Karpas-422 (cell line): ENCODE results near the gene ITGA11. TPM values are rescaled to one million over a fixed set of nuclear protein-coding genes. Genes with fewer than 3 reads are reported as not detected.

ENCODE experiments used
- DNase-seq: peaks from one replicate; pipeline ENCODE4 v3.0.0-alpha.2; 2015
- H2AFZ ChIP-seq: fragments of 200-600 bp; sonication (generic); 2 replicates; pipeline ENCODE4 v1.6.1; 2014; ENCODE audit warnings: antibody characterized with exemption, low read length, mixed read lengths
- H3K27ac ChIP-seq: fragments of 200-600 bp; sonication (generic); 2 replicates; pipeline ENCODE4 v1.5.1; 2014; ENCODE audit warnings: mild to moderate bottlenecking, low read length, moderate library complexity
- H3K27me3 ChIP-seq: fragments of 200-600 bp; sonication (generic); 2 replicates; pipeline ENCODE4 v1.6.1; 2014; ENCODE audit warnings: low read length, mixed read lengths
- H3K36me3 ChIP-seq: fragments of 200-600 bp; sonication (generic); 2 replicates; pipeline ENCODE4 v1.6.1; 2014; ENCODE audit warnings: low read length, mixed read lengths; ENCODE audit not compliant: insufficient read depth
- H3K4me1 ChIP-seq: fragments of 200-600 bp; sonication (generic); 2 replicates; pipeline ENCODE4 v1.6.1; 2014; ENCODE audit warnings: mild to moderate bottlenecking, low read length, mixed read lengths
- H3K4me2 ChIP-seq: fragments of 200-600 bp; sonication (generic); 2 replicates; pipeline ENCODE4 v1.6.1; 2014; ENCODE audit warnings: low read length, low read depth, mild to moderate bottlenecking; ENCODE audit not compliant: poor library complexity, severe bottlenecking
- H3K4me3 ChIP-seq: fragments of 200-600 bp; sonication (generic); 2 replicates; pipeline ENCODE4 v1.5.1; 2014; ENCODE audit warnings: mild to moderate bottlenecking, antibody characterized with exemption, low read length, mixed read lengths
- H3K79me2 ChIP-seq: fragments of 200-600 bp; sonication (generic); 2 replicates; pipeline ENCODE4 v1.6.1; 2014; ENCODE audit warnings: mild to moderate bottlenecking, low read length, mixed read lengths
- H3K9ac ChIP-seq: fragments of 200-600 bp; sonication (generic); 2 replicates; pipeline ENCODE4 v1.6.0; 2014; ENCODE audit warnings: low read length
- H3K9me2 ChIP-seq: fragments of 200-600 bp; sonication (generic), shearing (Covaris generic); replicated peaks from 2 replicates; pipeline ENCODE4 v1.6.0; 2014; ENCODE audit warnings: mild to moderate bottlenecking, low read length, moderate library complexity; ENCODE audit not compliant: insufficient read depth
- H3K9me3 ChIP-seq: fragments of 300-700, 200-600 bp; sonication (generic); 2 replicates; pipeline ENCODE4 v1.6.1; 2014; ENCODE audit warnings: low read length, mixed read lengths
- H4K20me1 ChIP-seq: fragments of 200-600 bp; sonication (generic); 2 replicates; pipeline ENCODE4 v1.6.1; 2014; ENCODE audit warnings: mild to moderate bottlenecking, antibody characterized with exemption, low read length, low read depth; ENCODE audit not compliant: insufficient read depth
- total RNA-seq: library from RNA; depleted of rRNA; stranded (reverse); fragments of >200 nt; shearing (Covaris generic); gene quantifications from 2 replicates; pipeline ENCODE4 v1.2.3, GENCODE V29; 2014; ENCODE audit warnings: low replicate concordance

ITGA11 gene
- total RNA-seq, 1 experiment from 2014 or later: not detected

DNA sequence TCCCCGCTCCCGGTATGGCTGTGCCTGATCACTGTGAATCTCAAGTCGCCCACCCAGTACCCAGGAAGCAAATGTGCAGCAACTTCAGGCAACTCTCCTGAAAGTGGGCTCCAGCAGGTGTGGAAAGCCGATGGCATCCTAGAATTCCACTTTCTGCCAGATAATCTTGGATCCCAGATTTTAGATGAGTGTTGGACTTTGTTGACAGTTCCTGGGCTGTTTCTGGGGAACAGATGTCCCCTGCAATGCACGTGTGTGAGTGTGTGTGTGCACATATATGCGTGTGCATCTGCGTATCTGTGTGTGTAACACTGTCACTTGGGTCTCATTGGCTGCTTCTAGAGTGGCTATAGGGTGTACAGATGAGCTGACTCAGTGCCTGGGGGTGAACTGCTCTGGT, 95.4 kb downstream of the ITGA11 start:
- Histone ChIP-seq H2AFZ (no peak overlapping the region), H3K4me3 (no peak overlapping the region), H3K79me2 (no peaks in the 10 kb centered on the region), H3K9ac (no peak overlapping the region), H4K20me1 (no peaks in the 10 kb centered on the region), H3K4me1 (no peaks in the 10 kb centered on the region), H3K36me3 (no peaks in the 10 kb centered on the region), H3K27me3 (no peaks in the 10 kb centered on the region), H3K9me3 (no peaks in the 10 kb centered on the region), H3K27ac (no peak overlapping the region), H3K4me2 (no peak overlapping the region), H3K9me2 (no peaks in the 10 kb centered on the region)
- no peak for DNase-seq

DNA sequence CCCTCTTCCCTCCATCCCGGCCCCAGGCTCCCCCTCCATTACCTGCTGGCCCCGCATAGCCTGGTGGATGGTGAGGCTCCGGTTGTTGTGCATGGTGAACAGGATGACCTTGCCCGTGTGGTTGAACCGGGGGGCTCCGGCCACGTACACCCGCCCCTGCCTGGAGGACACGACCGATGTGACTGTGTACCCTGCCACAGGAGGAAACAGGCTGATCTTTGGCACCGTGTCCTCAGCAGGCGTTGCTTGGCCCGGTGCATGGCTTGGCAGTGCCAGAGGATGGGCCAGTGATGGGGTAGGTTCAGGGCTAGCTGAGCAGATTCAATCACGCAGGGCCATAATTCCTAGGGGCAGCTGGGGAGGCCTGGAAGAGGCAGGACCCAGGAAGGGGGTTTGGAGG, 96.3 kb downstream of the ITGA11 start:
- H3K4me2 ChIP-seq: no peak overlapping the region
- no peak overlapping the region for H3K27ac ChIP-seq
- H3K9ac ChIP-seq: no peak overlapping the region
- no peaks in the 10 kb centered on the region for H3K9me2 ChIP-seq
- no peaks in the 10 kb centered on the region for H3K79me2 ChIP-seq
- H4K20me1 ChIP-seq: no peaks in the 10 kb centered on the region
- no peak for DNase-seq
- H2AFZ ChIP-seq: no peak overlapping the region
- no peaks in the 10 kb centered on the region for H3K36me3 ChIP-seq
- H3K4me3 ChIP-seq: no peak overlapping the region
- no peaks in the 10 kb centered on the region for H3K4me1 ChIP-seq
- no peaks in the 10 kb centered on the region for H3K9me3 ChIP-seq
- H3K27me3 ChIP-seq: no peaks in the 10 kb centered on the region

DNA sequence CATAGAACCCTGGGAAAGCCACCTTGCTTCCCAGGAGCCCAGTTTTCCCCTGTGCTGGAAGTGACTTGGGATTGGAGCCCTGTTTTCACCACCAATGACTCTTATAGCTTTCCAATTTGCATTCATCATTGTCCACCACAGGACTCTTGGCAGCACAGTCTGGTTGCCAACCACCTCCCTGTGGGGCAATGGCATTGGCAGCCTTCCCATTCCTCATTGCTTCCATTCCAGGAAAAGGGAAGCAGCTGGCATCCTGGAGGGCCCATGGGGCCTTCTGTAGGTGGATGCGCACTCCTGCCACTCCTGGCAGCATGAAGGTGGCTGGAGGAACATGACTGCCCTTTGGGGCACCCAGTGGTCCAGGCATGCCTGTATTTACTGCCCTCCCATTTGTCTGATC, 96.7 kb downstream of the ITGA11 start:
- H3K9ac ChIP-seq: no peak overlapping the region
- no peaks in the 10 kb centered on the region for H4K20me1 ChIP-seq
- no peaks in the 10 kb centered on the region for H3K79me2 ChIP-seq
- no peaks in the 10 kb centered on the region for H3K27me3 ChIP-seq
- no peaks in the 10 kb centered on the region for H3K9me3 ChIP-seq
- H3K4me3 ChIP-seq: no peak overlapping the region
- no peak for DNase-seq
- H3K4me1 ChIP-seq: no peaks in the 10 kb centered on the region
- no peaks in the 10 kb centered on the region for H3K9me2 ChIP-seq
- H3K36me3 ChIP-seq: no peaks in the 10 kb centered on the region
- H3K27ac ChIP-seq: no peak overlapping the region
- H2AFZ ChIP-seq: no peak overlapping the region
- H3K4me2 ChIP-seq: no peak overlapping the region

DNA sequence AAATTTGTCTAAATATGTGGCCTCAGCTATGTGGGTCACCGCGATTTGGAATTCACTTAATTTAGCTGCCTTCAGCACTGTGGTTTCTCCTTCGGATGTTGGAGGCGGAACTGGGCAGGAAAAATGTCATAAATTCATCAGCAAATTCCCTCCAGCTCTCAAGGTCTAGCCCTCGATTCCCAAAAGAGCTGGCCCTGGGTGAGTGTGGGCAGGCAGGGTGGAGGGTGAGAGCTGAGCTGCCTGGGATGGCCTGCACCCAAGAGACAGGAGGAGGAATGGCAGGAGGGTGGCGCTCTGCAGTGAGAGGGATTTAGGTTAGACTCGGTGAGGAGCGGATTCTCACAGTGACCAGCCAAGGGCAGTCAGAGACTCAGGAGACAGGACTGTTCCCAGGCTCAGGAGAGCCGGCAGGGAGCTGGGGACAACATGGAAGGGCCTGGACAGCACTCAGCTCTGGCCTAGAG, 97.3 kb downstream of the ITGA11 start:
- no peaks in the 10 kb centered on the region for H3K27me3 ChIP-seq
- no peaks in the 10 kb centered on the region for H4K20me1 ChIP-seq
- no peak overlapping the region for H3K27ac ChIP-seq
- H3K9ac ChIP-seq: no peak overlapping the region
- DNase-seq: no peak
- no peak overlapping the region for H3K4me3 ChIP-seq
- H3K36me3 ChIP-seq: no peaks in the 10 kb centered on the region
- no peaks in the 10 kb centered on the region for H3K4me1 ChIP-seq
- H3K79me2 ChIP-seq: no peaks in the 10 kb centered on the region
- H3K9me2 ChIP-seq: no peaks in the 10 kb centered on the region
- H3K9me3 ChIP-seq: no peaks in the 10 kb centered on the region
- H3K4me2 ChIP-seq: no peak overlapping the region
- H2AFZ ChIP-seq: no peak overlapping the region

GRCh38 chr15:68333775-68334470, 98.0 kb downstream of the ITGA11 start:
- H3K4me2 ChIP-seq: no peak overlapping the region
- H4K20me1 ChIP-seq: no peaks in the 10 kb centered on the region
- H3K9me3 ChIP-seq: no peaks in the 10 kb centered on the region
- H3K4me3 ChIP-seq: no peak overlapping the region
- H3K4me1 ChIP-seq: no peaks in the 10 kb centered on the region
- H3K27me3 ChIP-seq: no peaks in the 10 kb centered on the region
- H3K27ac ChIP-seq: no peak overlapping the region
- no peak for DNase-seq
- no peaks in the 10 kb centered on the region for H3K9me2 ChIP-seq
- H2AFZ ChIP-seq: no peak overlapping the region
- no peak overlapping the region for H3K9ac ChIP-seq
- no peaks in the 10 kb centered on the region for H3K79me2 ChIP-seq
- no peaks in the 10 kb centered on the region for H3K36me3 ChIP-seq

GRCh38 chr15:68332266-68332665, 99.7 kb downstream of the ITGA11 start:
- no peak overlapping the region for H3K4me3 ChIP-seq
- no peak for DNase-seq
- H3K36me3 ChIP-seq: no peaks in the 10 kb centered on the region
- no peak overlapping the region for H2AFZ ChIP-seq
- H3K9me2 ChIP-seq: no peaks in the 10 kb centered on the region
- no peaks in the 10 kb centered on the region for H3K79me2 ChIP-seq
- no peak overlapping the region for H3K27ac ChIP-seq
- no peaks in the 10 kb centered on the region for H4K20me1 ChIP-seq
- H3K4me2 ChIP-seq: no peak overlapping the region
- H3K4me1 ChIP-seq: no peaks in the 10 kb centered on the region
- H3K27me3 ChIP-seq: no peaks in the 10 kb centered on the region
- H3K9ac ChIP-seq: no peak overlapping the region
- no peaks in the 10 kb centered on the region for H3K9me3 ChIP-seq

DNA sequence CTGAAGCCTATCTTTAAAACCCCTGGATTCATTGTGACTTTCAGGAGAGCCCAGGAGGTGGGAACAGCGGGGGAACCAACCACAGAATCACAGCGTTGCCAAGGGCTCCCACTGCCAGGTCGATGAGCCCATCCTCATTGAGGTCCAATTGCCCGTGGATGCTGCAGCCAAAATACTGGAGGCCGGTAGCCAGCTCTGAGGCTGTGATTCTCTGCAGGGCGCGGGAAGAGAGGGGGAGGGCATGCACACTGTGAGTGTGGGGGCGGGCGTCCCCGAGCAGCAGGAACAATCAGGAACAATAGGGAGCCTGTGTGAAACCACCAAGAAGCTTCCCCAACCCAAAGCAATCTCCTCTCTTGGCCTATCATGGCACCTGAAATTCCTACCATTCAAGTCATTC, 101.1 kb downstream of the ITGA11 start:
- Histone ChIP-seq H4K20me1 (no peaks in the 10 kb centered on the region), H3K27me3 (no peaks in the 10 kb centered on the region), H3K79me2 (no peaks in the 10 kb centered on the region), H3K4me3 (no peak overlapping the region), H3K4me1 (no peaks in the 10 kb centered on the region), H3K27ac (no peak overlapping the region), H3K9me3 (no peaks in the 10 kb centered on the region), H3K9ac (no peak overlapping the region), H3K9me2 (no peaks in the 10 kb centered on the region), H3K36me3 (no peaks in the 10 kb centered on the region), H2AFZ (no peak overlapping the region), H3K4me2 (no peak overlapping the region)
- no peak for DNase-seq

DNA sequence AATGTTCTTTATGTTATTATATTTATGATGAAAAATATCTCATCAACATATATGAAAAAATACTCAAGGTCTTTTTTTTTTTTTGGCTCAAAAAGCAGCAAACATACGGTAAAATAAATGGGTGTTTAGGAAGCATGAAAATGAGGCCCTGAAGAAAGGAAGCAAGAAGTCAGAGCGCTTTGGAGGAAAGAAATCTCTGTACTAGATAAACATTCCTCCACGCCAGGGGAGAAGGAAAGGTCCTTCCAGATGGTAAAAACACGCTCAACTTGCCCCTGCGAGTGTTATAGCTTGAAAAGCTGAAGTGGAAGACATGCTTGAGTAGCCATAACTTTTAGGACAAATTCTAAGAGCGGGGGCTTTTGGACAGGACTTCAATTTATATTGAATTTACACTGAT, 101.5 kb downstream of the ITGA11 start:
- H2AFZ ChIP-seq: no peak overlapping the region
- no peaks in the 10 kb centered on the region for H3K27me3 ChIP-seq
- H3K9me3 ChIP-seq: no peaks in the 10 kb centered on the region
- DNase-seq: no peak
- no peaks in the 10 kb centered on the region for H4K20me1 ChIP-seq
- no peak overlapping the region for H3K27ac ChIP-seq
- no peak overlapping the region for H3K9ac ChIP-seq
- H3K4me2 ChIP-seq: no peak overlapping the region
- no peak overlapping the region for H3K4me3 ChIP-seq
- H3K4me1 ChIP-seq: no peaks in the 10 kb centered on the region
- no peaks in the 10 kb centered on the region for H3K36me3 ChIP-seq
- H3K79me2 ChIP-seq: no peaks in the 10 kb centered on the region
- no peaks in the 10 kb centered on the region for H3K9me2 ChIP-seq
